ENCODE data around the gene EFNB2. TPM values are rescaled to one million over a fixed set of nuclear protein-coding genes. Genes with fewer than 3 reads are reported as not detected.

The EFNB2 gene
- total RNA-seq, 1 donor from 2014 or later: 0.31 TPM

GRCh38 chr13:106550570-106551135, 15.2 kb upstream of the EFNB2 start:
- ATAC-seq (ENCODE audit: low read depth) (no peak), DNase-seq (no peak)
- intact Hi-C loops (cut with micrococcal nuclease): loop anchor here (1.0 to 2.0 kb wide), 2 partner anchors 11 to 16 kb away; no protein-coding TSS in a partner anchor
- TF ChIP-seq, protein P1, sequence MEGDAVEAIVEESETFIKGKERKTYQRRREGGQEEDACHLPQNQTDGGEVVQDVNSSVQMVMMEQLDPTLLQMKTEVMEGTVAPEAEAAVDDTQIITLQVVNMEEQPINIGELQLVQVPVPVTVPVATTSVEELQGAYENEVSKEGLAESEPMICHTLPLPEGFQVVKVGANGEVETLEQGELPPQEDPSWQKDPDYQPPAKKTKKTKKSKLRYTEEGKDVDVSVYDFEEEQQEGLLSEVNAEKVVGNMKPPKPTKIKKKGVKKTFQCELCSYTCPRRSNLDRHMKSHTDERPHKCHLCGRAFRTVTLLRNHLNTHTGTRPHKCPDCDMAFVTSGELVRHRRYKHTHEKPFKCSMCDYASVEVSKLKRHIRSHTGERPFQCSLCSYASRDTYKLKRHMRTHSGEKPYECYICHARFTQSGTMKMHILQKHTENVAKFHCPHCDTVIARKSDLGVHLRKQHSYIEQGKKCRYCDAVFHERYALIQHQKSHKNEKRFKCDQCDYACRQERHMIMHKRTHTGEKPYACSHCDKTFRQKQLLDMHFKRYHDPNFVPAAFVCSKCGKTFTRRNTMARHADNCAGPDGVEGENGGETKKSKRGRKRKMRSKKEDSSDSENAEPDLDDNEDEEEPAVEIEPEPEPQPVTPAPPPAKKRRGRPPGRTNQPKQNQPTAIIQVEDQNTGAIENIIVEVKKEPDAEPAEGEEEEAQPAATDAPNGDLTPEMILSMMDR (IDR thresholded peaks at IDR 0.05): no peak
- no peaks in the 10 kb centered on the region for H3K9me3 Mint-ChIP-seq
- CTCF ChIA-PET: no interaction called here
- peaks cover 6% of the 10 kb centered on the region for H3K4me1 Mint-ChIP-seq
- POLR2A ChIA-PET: no interaction called here
- no peak overlapping the region for H3K4me3 Mint-ChIP-seq
- H3K36me3 Mint-ChIP-seq (ENCODE audit: low read depth): peaks cover 71% of the 10 kb centered on the region
- H3K27ac Mint-ChIP-seq: no peak overlapping the region
- no peaks in the 10 kb centered on the region for H3K27me3 Mint-ChIP-seq

DNA sequence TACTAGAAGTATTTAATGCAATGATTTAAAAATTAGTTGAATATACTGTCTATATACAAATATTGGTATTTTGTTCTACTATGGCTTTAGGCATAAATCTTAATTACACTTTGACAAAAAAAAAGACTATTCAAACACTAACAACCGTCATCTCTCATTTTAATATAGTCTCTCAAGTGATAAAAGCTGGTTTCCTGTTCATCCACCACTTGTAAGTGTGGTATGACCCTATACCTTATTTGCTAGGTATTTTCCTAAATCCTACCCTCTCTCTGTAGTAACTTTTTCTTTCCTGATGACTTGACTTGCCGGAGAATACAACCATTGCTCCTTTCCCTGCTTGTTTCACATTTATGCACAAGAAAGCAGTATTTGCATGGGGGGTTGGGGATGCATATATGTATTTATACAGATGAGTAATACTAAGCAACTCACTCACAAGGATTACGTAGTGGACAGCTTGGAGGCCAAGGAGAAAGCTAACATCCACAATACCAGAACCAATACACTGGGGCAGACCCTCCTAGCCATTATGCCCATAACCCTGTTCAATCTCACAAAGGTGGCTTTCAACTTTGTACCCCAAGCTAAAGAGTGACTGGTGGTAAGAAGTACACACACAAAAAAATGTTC, 12.7 kb upstream of the EFNB2 start:
- H3K4me1 Mint-ChIP-seq: peaks cover 5% of the 10 kb centered on the region
- TF ChIP-seq, protein P1 (IDR thresholded peaks at IDR 0.05): no peak
- ATAC-seq (ENCODE audit: low read depth) (no peak), DNase-seq (no peak)
- no peaks in the 10 kb centered on the region for H3K27me3 Mint-ChIP-seq
- no peaks in the 10 kb centered on the region for H3K9me3 Mint-ChIP-seq
- no peak overlapping the region for H3K27ac Mint-ChIP-seq
- CTCF ChIA-PET: no interaction called here
- H3K4me3 Mint-ChIP-seq: no peak overlapping the region
- intact Hi-C loops (cut with micrococcal nuclease): no loop called here
- H3K36me3 Mint-ChIP-seq (ENCODE audit: low read depth): peaks cover 52% of the 10 kb centered on the region
- POLR2A ChIA-PET: no interaction called here

DNA sequence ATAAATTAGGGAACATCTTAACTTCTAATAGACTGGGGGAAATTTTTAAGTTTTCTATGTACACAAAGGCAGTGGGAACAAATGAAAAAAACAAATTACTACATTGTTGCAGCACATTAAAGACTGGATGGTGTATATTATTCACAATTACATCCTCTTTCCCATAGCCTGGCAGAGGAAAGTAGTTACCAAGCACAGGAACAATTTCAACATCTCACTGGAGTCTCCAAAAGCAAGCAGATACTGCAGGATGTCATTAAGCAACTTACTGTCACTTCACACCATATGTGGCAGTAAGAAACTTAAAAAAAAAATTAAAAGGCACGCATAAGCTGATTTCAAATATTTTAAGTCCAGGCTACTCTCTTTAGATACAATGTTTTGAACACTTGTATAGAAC, 6.4 kb upstream of the EFNB2 start:
- DNase-seq: no peak
- H3K4me3 Mint-ChIP-seq: no peak overlapping the region
- no peak for ATAC-seq (ENCODE audit: low read depth)
- POLR2A ChIA-PET: interaction anchor here (0.7 to 0.9 kb wide), 2 partner anchors 12 to 25 kb away, joined by 5 to 8 read pairs; no protein-coding TSS in a partner anchor
- H3K36me3 Mint-ChIP-seq (ENCODE audit: low read depth): peaks cover 29% of the 10 kb centered on the region
- no peaks in the 10 kb centered on the region for H3K4me1 Mint-ChIP-seq
- intact Hi-C loops (cut with micrococcal nuclease): no loop called here
- H3K27ac Mint-ChIP-seq: no peak overlapping the region
- no peaks in the 10 kb centered on the region for H3K9me3 Mint-ChIP-seq
- TF ChIP-seq, protein P1 (IDR thresholded peaks at IDR 0.05): no peak
- H3K27me3 Mint-ChIP-seq: no peaks in the 10 kb centered on the region
- CTCF ChIA-PET: no interaction called here

GRCh38 chr13:106540613-106541012, 5.2 kb upstream of the EFNB2 start:
- POLR2A ChIA-PET: interaction anchor here (0.7 kb wide), 1 partner anchor 21 kb away, joined by 7 read pairs; no protein-coding TSS in a partner anchor
- Mint-ChIP-seq H3K27me3 (no peaks in the 10 kb centered on the region), H3K4me3 (no peak overlapping the region), H3K9me3 (no peaks in the 10 kb centered on the region), H3K27ac (no peak overlapping the region), H3K4me1 (peaks cover 4% of the 10 kb centered on the region), H3K36me3 (ENCODE audit: low read depth) (peaks cover 28% of the 10 kb centered on the region)
- DNase-seq (no peak), ATAC-seq (ENCODE audit: low read depth) (no peak)
- intact Hi-C loops (cut with micrococcal nuclease): no loop called here
- TF ChIP-seq, protein P1 (IDR thresholded peaks at IDR 0.05): no peak
- CTCF ChIA-PET: no interaction called here

DNA sequence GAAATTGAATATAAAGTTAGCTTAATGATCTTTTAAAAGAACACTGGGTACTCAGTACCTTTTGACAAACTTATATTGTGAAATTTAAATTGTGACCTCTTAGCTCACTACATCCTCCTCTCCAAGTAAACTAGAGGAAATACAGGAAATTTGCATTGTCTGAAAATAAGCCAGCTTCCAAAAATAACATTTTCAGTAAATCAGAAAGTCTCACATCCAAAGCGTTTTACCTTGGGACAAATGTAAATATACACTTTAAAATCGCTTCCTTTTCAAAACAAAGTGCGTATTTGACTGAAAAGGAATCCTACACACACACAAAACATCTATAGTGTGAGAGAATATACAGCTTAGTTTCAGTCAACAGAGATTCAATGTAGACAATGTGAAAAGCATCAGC, 2.1 kb upstream of the EFNB2 start:
- Mint-ChIP-seq H3K36me3 (ENCODE audit: low read depth) (peaks cover 15% of the 10 kb centered on the region), H3K4me3 (no peak overlapping the region), H3K27me3 (peaks cover 13% of the 10 kb centered on the region), H3K27ac (no peak overlapping the region), H3K9me3 (no peaks in the 10 kb centered on the region), H3K4me1 (peaks cover 19% of the 10 kb centered on the region)
- POLR2A ChIA-PET: interaction anchor here (4.8 kb wide), 1 partner anchor 30 kb away, joined by 28 read pairs; the partner anchor contains the start of gene ARGLU1
- no peak for DNase-seq
- no peak for ATAC-seq (ENCODE audit: low read depth)
- intact Hi-C loops (cut with micrococcal nuclease): loop anchor here (2.0 to 10.0 kb wide), 3 partner anchors 453 to 1967 kb away; no protein-coding TSS in a partner anchor
- TF ChIP-seq, protein P1 (IDR thresholded peaks at IDR 0.05): no peak
- CTCF ChIA-PET: interaction anchor here (0.6 to 2.4 kb wide), 6 partner anchors 8 to 83 kb away, joined by 3 to 17 read pairs (median 6); partner anchors contain the start of gene ARGLU1

Data from activated B cell treated with CpG ODN at 0.5 μM for 24 hours (primary cell).